Breast epithelium (tissue), 4 donors: Measurements from ENCODE around the gene ANKRD24. TPM values are rescaled to one million over a fixed set of nuclear protein-coding genes. Genes with fewer than 3 reads are reported as not detected.
"Not testable (repeated sequence)": the region's sequence is repeated elsewhere in the genome, so short reads cannot be mapped to it uniquely, and the experiment has no call there.

Experiments
- DNase-seq, 2 donors: peaks; one replicate each; pipeline ENCODE4 v3.0.0-alpha.2; 2019; ENCODE audit warnings: low spot score in 2 of 2
- H3K27ac ChIP-seq, 2 donors: fragments of 200-600 bp; sonication (generic) in 1 of 2; one replicate each; pipeline ENCODE4 v1.5.1; 2016 to 2019; ENCODE audit warnings: mild to moderate bottlenecking in 1 of 2
- H3K27me3 ChIP-seq, 2 donors: fragments of 200-600 bp; sonication (generic) in 1 of 2; one replicate each; pipeline versions ENCODE4 v1.5.1 to v1.6.0; 2017 to 2019; ENCODE audit warnings: control low read depth in 1 of 2, mild to moderate bottlenecking in 1 of 2
- H3K36me3 ChIP-seq: fragments of 200-600 bp; one replicate; pipeline ENCODE4 v1.5.1; 2019
- H3K4me1 ChIP-seq, 2 donors: fragments of 200-600 bp; sonication (generic); one replicate each; pipeline ENCODE4 v1.5.1; 2016 to 2019; ENCODE audit warnings: control low read depth in 1 of 2
- H3K4me3 ChIP-seq, 3 donors: fragments of 200-600 bp; sonication (generic); 1 replicate in 2 of 3; 2 replicates in 1 of 3; pipeline ENCODE4 v1.5.1; 2016 to 2019; ENCODE audit warnings: mild to moderate bottlenecking in 3 of 3, moderate library complexity in 2 of 3
- H3K9me3 ChIP-seq, 2 donors: fragments of 200-600 bp; sonication (generic) in 1 of 2; one replicate each; pipeline ENCODE4 v1.5.1; 2016 to 2019; ENCODE audit warnings: control low read depth in 1 of 2
- POLR2A ChIP-seq: fragments of 450-650 bp; IDR thresholded peaks from one replicate; pipeline ENCODE4 v1.6.1; 2016; ENCODE audit warnings: antibody characterized with exemption, mild to moderate bottlenecking, moderate library complexity
- POLR2AphosphoS5 ChIP-seq, 3 donors: sonication (generic); formaldehyde crosslinking; IDR thresholded peaks; one replicate each; pipeline ENCODE4 v1.6.1; 2017; ENCODE audit warnings: antibody characterized with exemption in 3 of 3
- intact Hi-C: fragments of 100-400 bp; cut with DNase I; formaldehyde crosslinking; loops from one replicate; pipeline ENCODE4 v1.15.1; 2023; ENCODE audit warnings: low total_unique reads
- total RNA-seq, 3 donors: library from RNA; depleted of rRNA; stranded (reverse); fragments of >200 nt; gene quantifications; one replicate each; pipeline ENCODE4 v1.1.0, GENCODE V29; 2016
- TF ChIP-seq, protein P1 (sequence below), 3 donors: fragments of 450-650 bp; IDR thresholded peaks; one replicate each; pipeline ENCODE4 v1.5.1; 2016 to 2017; ENCODE audit warnings: antibody characterized with exemption in 3 of 3, mild to moderate bottlenecking in 3 of 3, moderate library complexity in 3 of 3

ANKRD24 gene
- 1 to 10 TPM in 1 of 3 donors, under 1 TPM in 2; 0.80 to 3.2 (median 0.98) TPM for total RNA-seq

DNA sequence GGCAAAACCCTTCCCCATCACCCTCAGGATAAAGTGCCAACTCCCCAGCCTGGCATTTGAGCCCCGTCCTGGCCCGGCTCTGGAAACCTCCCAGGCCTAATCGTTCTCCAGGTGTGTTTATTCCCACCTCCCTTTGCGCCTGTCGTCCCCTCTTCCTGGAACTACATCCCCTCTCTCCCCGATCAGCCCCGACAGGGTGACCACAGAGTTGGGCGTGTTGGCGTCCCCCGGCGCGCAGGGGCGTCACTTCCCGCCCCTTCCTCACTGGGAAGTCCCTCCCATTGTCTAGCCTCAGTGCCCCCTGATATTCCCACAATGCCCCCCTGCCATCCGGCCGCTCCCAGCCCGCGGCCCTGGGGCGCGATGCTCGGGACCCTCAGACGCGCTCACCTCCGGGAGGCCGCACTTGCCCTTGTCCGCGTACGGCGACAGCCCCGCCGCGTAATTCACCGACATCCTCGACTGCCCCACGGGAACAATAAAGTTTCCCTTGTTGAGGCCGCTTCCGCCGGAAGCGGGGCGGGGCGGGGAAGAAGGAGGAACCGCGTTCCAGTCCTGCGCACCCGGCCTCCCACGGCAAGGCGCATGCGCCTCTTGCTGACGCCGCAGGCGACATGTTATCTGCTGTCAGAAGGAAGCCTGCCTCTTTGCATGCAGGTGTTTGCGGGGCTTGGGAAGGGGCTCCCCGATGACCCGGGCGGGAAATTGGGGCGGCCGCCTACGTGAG lies at the start of gene ANKRD24, which contains the start of gene SIRT6:
Gene ANKRD24 (plus strand): TSS at position 606 of the 727 bp plus-strand sequence. CDS start 3,737 bp downstream, outside the sequence.
Gene SIRT6 (minus strand): TSS at position 480 of the 727 bp plus-strand sequence. CDS start 24 bp downstream, at position 456.
- H3K4me3 ChIP-seq: peak within 1 kb of the TSS; percentile 84 to 95 (median 95)
- DNase-seq: peak; percentile 90 to 92
- intact Hi-C loops: no loop called here
- no peaks in the 10 kb centered on the region for H3K36me3 ChIP-seq
- no peaks in the 10 kb centered on the region for H3K27me3 ChIP-seq
- no peaks in the 10 kb centered on the region for H3K9me3 ChIP-seq
- H3K4me1 ChIP-seq: peaks cover 0 to 17% of the 10 kb centered on the region in 2 donors
- peak; percentile 91 to 96 (median 92) for TF ChIP-seq POLR2AphosphoS5 (IDR thresholded peaks at IDR 0.05)
- no peak for TF ChIP-seq POLR2A
- peak within 1 kb of the TSS; percentile 64 to 74 for H3K27ac ChIP-seq

DNA sequence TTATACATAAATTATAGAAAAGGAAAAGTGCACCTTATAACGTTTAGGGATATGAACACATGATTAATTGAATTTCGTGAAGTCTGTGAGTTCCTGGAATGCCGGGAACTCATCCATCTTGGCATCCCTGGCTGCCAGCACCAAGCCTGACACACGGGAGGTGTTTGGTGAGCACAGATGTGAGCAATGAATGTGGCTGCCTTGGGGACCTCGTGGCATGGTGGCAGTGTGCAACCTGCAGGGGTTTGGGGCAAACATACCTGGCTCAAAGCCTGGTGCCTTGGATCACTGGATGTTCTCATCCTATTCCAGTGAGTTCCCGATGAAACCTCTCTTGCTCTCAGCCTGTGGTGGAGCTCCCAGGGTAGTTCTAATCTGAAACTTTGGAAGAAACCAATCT lies 48.1 kb upstream of the ANKRD24 start:
- H3K36me3 ChIP-seq: no peaks in the 10 kb centered on the region
- no peaks in the 10 kb centered on the region for H3K9me3 ChIP-seq
- no peaks in the 10 kb centered on the region for H3K4me1 ChIP-seq
- H3K27ac ChIP-seq: no peak overlapping the region
- H3K27me3 ChIP-seq: no peaks in the 10 kb centered on the region
- no peak for DNase-seq
- TF ChIP-seq, protein P1, sequence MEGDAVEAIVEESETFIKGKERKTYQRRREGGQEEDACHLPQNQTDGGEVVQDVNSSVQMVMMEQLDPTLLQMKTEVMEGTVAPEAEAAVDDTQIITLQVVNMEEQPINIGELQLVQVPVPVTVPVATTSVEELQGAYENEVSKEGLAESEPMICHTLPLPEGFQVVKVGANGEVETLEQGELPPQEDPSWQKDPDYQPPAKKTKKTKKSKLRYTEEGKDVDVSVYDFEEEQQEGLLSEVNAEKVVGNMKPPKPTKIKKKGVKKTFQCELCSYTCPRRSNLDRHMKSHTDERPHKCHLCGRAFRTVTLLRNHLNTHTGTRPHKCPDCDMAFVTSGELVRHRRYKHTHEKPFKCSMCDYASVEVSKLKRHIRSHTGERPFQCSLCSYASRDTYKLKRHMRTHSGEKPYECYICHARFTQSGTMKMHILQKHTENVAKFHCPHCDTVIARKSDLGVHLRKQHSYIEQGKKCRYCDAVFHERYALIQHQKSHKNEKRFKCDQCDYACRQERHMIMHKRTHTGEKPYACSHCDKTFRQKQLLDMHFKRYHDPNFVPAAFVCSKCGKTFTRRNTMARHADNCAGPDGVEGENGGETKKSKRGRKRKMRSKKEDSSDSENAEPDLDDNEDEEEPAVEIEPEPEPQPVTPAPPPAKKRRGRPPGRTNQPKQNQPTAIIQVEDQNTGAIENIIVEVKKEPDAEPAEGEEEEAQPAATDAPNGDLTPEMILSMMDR (IDR thresholded peaks at IDR 0.05): no peak
- TF ChIP-seq POLR2AphosphoS5 (IDR thresholded peaks at IDR 0.05) (no peak), POLR2A (no peak)
- intact Hi-C loops: no loop called here
- no peak overlapping the region for H3K4me3 ChIP-seq

DNA sequence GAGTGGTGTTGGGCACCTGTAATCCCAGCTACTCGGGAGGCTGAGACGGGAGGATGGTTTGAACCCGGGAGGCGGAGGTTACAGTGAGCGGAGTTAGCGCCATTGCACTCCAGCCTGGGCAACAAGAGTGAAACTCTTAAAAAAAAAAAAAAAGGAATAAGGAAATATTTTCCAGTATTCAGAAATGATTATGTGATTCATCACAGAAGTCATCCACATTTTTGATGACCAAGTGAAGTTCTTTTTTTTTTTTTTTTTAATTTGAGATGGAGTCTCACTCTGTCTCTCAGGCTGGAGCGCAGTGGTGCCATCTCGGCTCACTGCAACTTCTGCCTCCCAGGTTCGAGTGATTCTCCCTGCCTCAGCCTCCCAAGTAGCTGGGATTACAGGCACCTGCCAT lies 47.1 kb upstream of the ANKRD24 start:
- H3K4me1 ChIP-seq, DNase-seq, H3K9me3 ChIP-seq, H3K36me3 ChIP-seq, H3K27ac ChIP-seq, H3K4me3 ChIP-seq, intact Hi-C loops, H3K27me3 ChIP-seq: not testable (repeated sequence)

DNA sequence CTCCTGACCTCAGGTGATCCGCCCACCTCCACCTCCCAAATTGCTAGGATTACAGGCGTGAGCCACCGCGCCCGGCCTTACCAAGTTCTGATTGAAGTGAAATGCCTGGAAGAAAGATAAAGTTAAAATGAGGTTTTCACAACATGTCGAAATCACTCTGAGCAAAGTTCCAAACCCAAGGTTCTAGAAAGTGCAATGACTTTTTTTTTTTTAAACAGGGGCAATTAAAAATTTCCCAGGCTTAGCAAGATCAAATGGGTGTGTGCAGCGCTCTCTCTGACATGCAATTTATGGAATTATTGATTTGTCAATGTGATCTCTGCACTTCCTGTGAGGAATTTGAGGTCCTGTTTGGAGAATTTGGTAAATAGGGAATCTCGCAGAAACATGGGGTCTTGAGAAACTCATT lies 45.8 kb upstream of the ANKRD24 start:
- Histone ChIP-seq H3K36me3 (no peaks in the 10 kb centered on the region), H3K27me3 (no peaks in the 10 kb centered on the region), H3K9me3 (no peaks in the 10 kb centered on the region), H3K27ac (no peak overlapping the region), H3K4me1 (no peaks in the 10 kb centered on the region), H3K4me3 (no peak overlapping the region)
- intact Hi-C loops: no loop called here
- no peak for TF ChIP-seq POLR2A
- TF ChIP-seq POLR2AphosphoS5 (IDR thresholded peaks at IDR 0.05): no peak
- TF ChIP-seq, protein P1 (IDR thresholded peaks at IDR 0.05): no peak
- DNase-seq: no peak

DNA sequence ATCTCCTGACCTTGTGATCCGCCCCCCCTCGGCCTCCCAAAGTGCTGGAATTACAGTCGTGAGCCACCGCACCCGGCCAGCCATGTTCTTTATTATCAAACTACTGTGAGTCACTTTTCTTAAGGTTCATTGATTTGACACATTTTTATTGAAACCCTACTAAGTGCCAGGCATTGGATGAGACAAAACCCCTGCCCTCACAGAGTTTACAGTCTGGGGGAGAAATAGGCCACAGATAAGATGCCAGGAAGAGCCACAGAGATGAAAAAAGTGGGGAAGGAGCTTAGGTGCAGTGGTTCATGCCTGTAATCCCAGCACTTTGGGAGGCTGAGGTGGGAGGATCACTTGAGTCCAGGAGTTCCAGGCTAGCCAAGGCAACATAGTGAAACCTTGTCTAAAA lies 44.0 kb upstream of the ANKRD24 start:
- Histone ChIP-seq H3K27ac (no peak overlapping the region), H3K4me1 (no peaks in the 10 kb centered on the region), H3K36me3 (no peaks in the 10 kb centered on the region), H3K27me3 (no peaks in the 10 kb centered on the region), H3K9me3 (no peaks in the 10 kb centered on the region), H3K4me3 (no peak overlapping the region)
- no peak for DNase-seq
- intact Hi-C loops: no loop called here
- TF ChIP-seq POLR2AphosphoS5 (IDR thresholded peaks at IDR 0.05): no peak
- no peak for TF ChIP-seq POLR2A
- TF ChIP-seq, protein P1 (IDR thresholded peaks at IDR 0.05): no peak

DNA sequence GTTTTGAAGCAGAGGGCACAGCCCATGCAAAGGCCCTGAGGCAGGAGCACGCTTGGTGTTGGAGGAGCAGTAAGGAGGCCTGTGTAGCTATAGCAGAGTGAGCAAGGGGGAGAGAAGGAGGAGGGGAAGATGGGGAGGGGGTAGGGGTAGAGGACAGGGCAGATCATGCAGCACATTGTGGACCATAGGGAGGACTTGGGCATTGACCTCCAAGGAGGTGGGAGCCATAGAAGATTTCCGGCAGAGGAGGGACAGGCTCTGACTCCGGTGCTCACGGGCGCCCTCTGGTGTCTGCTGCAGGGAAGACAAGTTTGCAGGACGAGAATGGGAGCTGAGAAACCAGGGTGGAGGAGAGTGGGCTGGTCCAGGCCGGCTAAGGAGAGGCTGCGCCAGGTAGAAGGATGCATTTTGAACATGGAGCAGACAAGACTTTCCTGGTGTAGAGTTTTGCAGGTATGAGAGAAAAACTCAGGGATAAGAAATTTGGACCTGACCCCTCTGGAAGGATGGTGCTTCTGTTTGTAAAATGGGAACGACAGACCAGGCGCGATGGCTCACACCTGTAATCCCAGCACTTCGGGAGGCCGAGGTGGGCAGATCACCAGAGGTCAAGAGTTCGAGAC lies 42.8 kb upstream of the ANKRD24 start:
- TF ChIP-seq, protein P1 (IDR thresholded peaks at IDR 0.05): peak; percentile 48 to 61 (median 55)
- no peak for TF ChIP-seq POLR2A
- H3K36me3 ChIP-seq: no peaks in the 10 kb centered on the region
- peak; percentile 44 to 85 for DNase-seq
- no peak overlapping the region for H3K27ac ChIP-seq
- H3K4me1 ChIP-seq: no peaks in the 10 kb centered on the region
- H3K4me3 ChIP-seq: no peak overlapping the region
- intact Hi-C loops: no loop called here
- H3K27me3 ChIP-seq: no peaks in the 10 kb centered on the region
- no peaks in the 10 kb centered on the region for H3K9me3 ChIP-seq
